HepG2 (cell line): Measurements from ENCODE around the gene CDHR5. TPM values are rescaled to one million over a fixed set of nuclear protein-coding genes. Genes with fewer than 3 reads are reported as not detected.

Experiments used
- ATAC-seq: fragments of 200-7000 bp; cut with Tn5 transposase; 3 replicates; pipeline ENCODE4 v1.9.1; 2020; ENCODE audit warnings: mild to moderate bottlenecking, moderate library complexity
- BruUV-seq: library from RNA; stranded (reverse); fragments of 400-500 nt; replicated peaks from 2 replicates; lab custom pipeline; 2021; lab: Mats Ljungman, UMichigan
- CTCF ChIA-PET: fragments of 300-600 bp; formaldehyde crosslinking; extraction: SDS; loops from one replicate; lab custom pipeline; 2021; ENCODE audit warnings: low total read pairs, inconsistent platforms, low intra/inter-chr PET ratio; lab: Yijun Ruan, JAX
- POLR2A ChIA-PET: fragments of 350-600 bp; sonication (Branson Sonifier 250); formaldehyde crosslinking; loops from one replicate; lab custom pipeline; 2020; ENCODE audit warnings: antibody characterized with exemption, inconsistent platforms; lab: Yijun Ruan, JAX
- DNase-seq: peaks from one replicate; pipeline ENCODE4 v3.0.0-alpha.2; 2015; ENCODE audit warnings: low spot score
- FAIRE-seq: peaks from 3 replicates; lab custom pipeline; 2011; peaks lifted over from hg19 to GRCh38; lab: Jason Lieb, UNC
- H2AFZ ChIP-seq: one replicate; pipeline ENCODE4 v1.6.1; 2011; ENCODE audit warnings: low read length, inconsistent platforms
- H3K27ac ChIP-seq: fragments of 300-600 bp; 3 replicates; pipeline ENCODE4 v1.8.0; 2011; ENCODE audit warnings: mixed run types, mild to moderate bottlenecking, mixed read lengths, low read length, inconsistent platforms; ENCODE audit not compliant: insufficient read depth; ENCODE audit errors: extremely low read length
- H3K27me3 ChIP-seq, 2 experiments: fragments of 200-600 bp in 1 of 2; 2 replicates in 1 of 2; 3 replicates in 1 of 2; pipeline versions ENCODE4 v1.6.0 to v1.8.0; 2011; ENCODE audit warnings: low read length in 2 of 2, mild to moderate bottlenecking in 2 of 2, moderate library complexity in 2 of 2, inconsistent platforms in 1 of 2; ENCODE audit not compliant: insufficient read depth in 2 of 2, control insufficient read depth in 1 of 2
- H3K36me3 ChIP-seq, 2 experiments: fragments of 200-600 bp in 1 of 2; replicated peaks in 1 of 2; 2 replicates in 1 of 2; 3 replicates in 1 of 2; pipeline versions ENCODE4 v1.5.1 to v1.8.0; 2011; ENCODE audit warnings: low read length in 2 of 2, inconsistent platforms in 1 of 2; ENCODE audit not compliant: insufficient read depth in 2 of 2, control insufficient read depth in 1 of 2
- H3K4me1 ChIP-seq: 2 replicates; pipeline ENCODE4 v1.5.1; 2012; ENCODE audit warnings: low read length, inconsistent platforms; ENCODE audit not compliant: insufficient read depth
- H3K4me2 ChIP-seq: 2 replicates; pipeline ENCODE4 v1.6.0; 2011; ENCODE audit warnings: low read depth, low read length, inconsistent platforms
- H3K4me3 ChIP-seq, 3 experiments: fragments of 200-600 bp in 1 of 3; sonication (generic), shearing (Covaris generic) in 1 of 3; replicated peaks in 1 of 3; 2 replicates each; pipeline ENCODE4 v1.5.1; 2011 to 2016; ENCODE audit warnings: low read length in 3 of 3, inconsistent platforms in 2 of 3, low read depth in 2 of 3, mild to moderate bottlenecking in 2 of 3, control low read depth in 1 of 3, mixed read lengths in 1 of 3; ENCODE audit not compliant: insufficient read depth in 1 of 3
- H3K79me2 ChIP-seq: one replicate; pipeline ENCODE4 v1.6.1; 2011; ENCODE audit warnings: low read length, inconsistent platforms; ENCODE audit not compliant: insufficient read depth
- H3K9ac ChIP-seq: 2 replicates; pipeline ENCODE4 v1.6.0; 2011; ENCODE audit warnings: mild to moderate bottlenecking, low read depth, low read length, inconsistent platforms; ENCODE audit not compliant: insufficient read depth
- H3K9me3 ChIP-seq: 2 replicates; pipeline ENCODE4 v1.5.1; 2012; ENCODE audit warnings: mild to moderate bottlenecking, low read length
- H4K20me1 ChIP-seq: 2 replicates; pipeline ENCODE4 v1.6.0; 2011; ENCODE audit warnings: inconsistent platforms, mild to moderate bottlenecking, low read length, moderate library complexity; ENCODE audit not compliant: insufficient read depth
- AGO2 ChIP-seq: fragments of 200-400 bp; formaldehyde crosslinking; optimal IDR thresholded peaks from 2 replicates; pipeline ENCODE3; 2017; ENCODE audit warnings: mild to moderate bottlenecking, low read depth, low read length, moderate library complexity
- DPF2 ChIP-seq: sonication (generic); formaldehyde crosslinking; IDR thresholded peaks from 2 replicates; pipeline ENCODE4 v1.4.0; 2020; ENCODE audit warnings: mild to moderate bottlenecking, low read depth, missing genetic modification reagents, borderline replicate concordance
- HES4 ChIP-seq: sonication (generic); formaldehyde crosslinking; IDR thresholded peaks from 2 replicates; pipeline ENCODE4 v1.9.0; 2021; ENCODE audit warnings: mild to moderate bottlenecking, missing genetic modification reagents, borderline replicate concordance
- POLR2G ChIP-seq: fragments of 200-400 bp; formaldehyde crosslinking; IDR thresholded peaks from 2 replicates; pipeline ENCODE4 v1.6.1; 2018; ENCODE audit warnings: mild to moderate bottlenecking, low read depth, low read length, moderate library complexity
- PPARG ChIP-seq: conservative IDR thresholded peaks from 2 replicates; pipeline ENCODE4 v1.6.1; 2016; ENCODE audit warnings: missing biosample characterization, missing genetic modification reagents
- SMC3 ChIP-seq: IDR thresholded peaks from 2 replicates; pipeline ENCODE4 v1.6.1; 2011; ENCODE audit warnings: low read length, improper control_type of control experiment
- ZC3H4 ChIP-seq: sonication (generic); formaldehyde crosslinking; IDR thresholded peaks from 2 replicates; pipeline ENCODE4 v1.4.0; 2020; ENCODE audit warnings: missing genetic modification reagents, borderline replicate concordance
- ZNF792 ChIP-seq: IDR thresholded peaks from 2 replicates; pipeline ENCODE4 v1.6.1; 2016
- ZSCAN9 ChIP-seq: IDR thresholded peaks from 2 replicates; pipeline ENCODE4 v1.6.1; 2016; ENCODE audit warnings: borderline replicate concordance
- WGBS: methylation state at CpG from one replicate; pipeline ENCODE4 v1.1.6; 2017; ENCODE audit warnings: low lambda C conversion rate; 5-methylcytosine and 5-hydroxymethylcytosine counted together
- in situ Hi-C: cut with HindIII; loops from 2 replicates; pipeline ENCODE4 v1.10.0; 2017; ENCODE audit warnings: low pct_unique_long_range_greater_than_20kb; ENCODE audit not compliant: extremely low pct_ligation_motif_present
- intact Hi-C: fragments of 100-400 bp; cut with micrococcal nuclease; formaldehyde crosslinking; loops from one replicate; pipeline ENCODE4 v1.10.0; 2022; ENCODE audit not compliant: unreplicated experiment
- polyA plus RNA-seq, 8 experiments: library from polyadenylated mRNA; depleted of rRNA in 3 of 8; stranded (reverse) in 7 of 8; unstranded in 1 of 8; fragments of >200 nt; fragmentation: Illumina TruSeq in 4 of 8; extraction: Trizol in 4 of 8; gene quantifications; 2 replicates each; pipeline versions ENCODE4 v1.2.1 to v1.2.3, GENCODE V29; 2011 to 2016; ENCODE audit warnings: low read depth in 4 of 8, missing spikeins in 1 of 8, mixed read lengths in 1 of 8; ENCODE audit not compliant: insufficient read depth in 1 of 8
- total RNA-seq, 5 experiments: library from RNA; depleted of rRNA; stranded (reverse); fragments of >200 nt; fragmentation: Illumina TruSeq; extraction: Trizol; gene quantifications; 2 replicates each; pipeline ENCODE4 v1.2.3, GENCODE V29; 2016; ENCODE audit warnings: low read depth in 1 of 5
- TF ChIP-seq, protein P1 (sequence below): sonication (generic); formaldehyde crosslinking; IDR thresholded peaks from 2 replicates; pipeline ENCODE4 v1.5.0; 2020; ENCODE audit warnings: mild to moderate bottlenecking, missing genetic modification reagents, borderline replicate concordance

The CDHR5 gene
- total and polyA plus RNA-seq, 2 of the 13 experiments (the other 11 are each of a cell fraction or from before 2014, with no cell fraction given): 0.46 to 0.71 TPM

DNA sequence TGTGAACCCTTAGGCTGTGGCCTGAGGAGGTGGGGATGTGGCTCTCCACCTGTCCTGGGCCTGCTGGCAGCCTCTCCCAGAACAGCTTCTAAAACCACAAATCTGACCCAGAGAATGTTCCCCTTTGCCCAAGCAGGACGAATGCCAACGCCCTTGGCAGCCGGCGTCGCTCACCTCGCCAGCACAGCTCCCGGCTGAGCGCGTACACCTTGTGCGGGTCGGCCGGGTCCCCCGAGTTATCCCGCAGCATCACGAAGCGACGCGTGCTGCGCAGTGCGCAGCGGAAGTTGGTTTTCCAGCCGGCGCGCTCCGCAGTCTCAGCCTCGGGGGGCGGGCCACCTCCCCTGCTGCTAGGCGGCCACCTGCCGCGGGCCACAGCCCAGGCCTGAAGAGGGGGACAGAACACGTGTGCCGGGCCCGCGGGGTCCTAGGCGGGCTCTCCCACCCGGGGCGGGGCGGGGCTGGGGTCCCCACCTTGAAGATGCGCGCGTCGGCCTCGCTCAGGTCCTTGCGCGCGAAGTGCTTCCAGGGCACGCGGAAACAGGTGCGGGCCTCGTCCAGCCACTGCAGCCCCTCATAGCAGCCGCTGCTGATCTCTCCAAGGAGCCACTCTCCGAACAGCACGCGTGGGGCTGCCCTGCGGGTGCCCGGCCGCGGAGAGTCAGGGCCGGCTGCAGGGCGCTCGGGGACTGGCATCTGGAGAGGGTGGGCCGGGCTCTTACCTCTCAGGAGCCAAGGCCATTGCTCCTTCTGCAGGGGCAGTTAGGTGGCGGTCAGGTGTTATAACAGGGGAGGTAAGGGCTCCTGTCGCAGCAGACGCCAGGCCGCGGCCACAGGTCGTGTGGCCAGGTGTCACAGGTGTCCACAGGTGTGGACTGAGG lies 9.9 kb downstream of the CDHR5 start (continued):
- TF ChIP-seq DPF2 (no peak), ZC3H4 (CRISPR knock-in tag) (no peak), POLR2G (0 out of 2 replicates have a peak, but pooled peaks have one; percentile 32), AGO2 (peak; percentile 82), HES4 (no peak), SMC3 (no peak), ZNF792 (CRISPR knock-in tag) (no peak), ZSCAN9 (CRISPR knock-in tag) (no peak)
- TF ChIP-seq, protein P1, sequence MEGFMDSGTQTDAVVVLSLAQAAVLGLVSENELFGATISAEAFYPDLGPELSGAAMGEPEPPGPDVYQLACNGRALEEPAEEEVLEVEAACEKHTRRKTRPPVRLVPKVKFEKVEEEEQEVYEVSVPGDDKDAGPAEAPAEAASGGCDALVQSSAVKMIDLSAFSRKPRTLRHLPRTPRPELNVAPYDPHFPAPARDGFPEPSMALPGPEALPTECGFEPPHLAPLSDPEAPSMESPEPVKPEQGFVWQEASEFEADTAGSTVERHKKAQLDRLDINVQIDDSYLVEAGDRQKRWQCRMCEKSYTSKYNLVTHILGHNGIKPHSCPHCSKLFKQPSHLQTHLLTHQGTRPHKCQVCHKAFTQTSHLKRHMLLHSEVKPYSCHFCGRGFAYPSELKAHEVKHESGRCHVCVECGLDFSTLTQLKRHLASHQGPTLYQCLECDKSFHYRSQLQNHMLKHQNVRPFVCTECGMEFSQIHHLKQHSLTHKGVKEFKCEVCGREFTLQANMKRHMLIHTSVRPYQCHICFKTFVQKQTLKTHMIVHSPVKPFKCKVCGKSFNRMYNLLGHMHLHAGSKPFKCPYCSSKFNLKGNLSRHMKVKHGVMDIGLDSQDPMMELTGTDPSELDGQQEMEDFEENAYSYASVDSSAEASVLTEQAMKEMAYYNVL: no peak

DNA sequence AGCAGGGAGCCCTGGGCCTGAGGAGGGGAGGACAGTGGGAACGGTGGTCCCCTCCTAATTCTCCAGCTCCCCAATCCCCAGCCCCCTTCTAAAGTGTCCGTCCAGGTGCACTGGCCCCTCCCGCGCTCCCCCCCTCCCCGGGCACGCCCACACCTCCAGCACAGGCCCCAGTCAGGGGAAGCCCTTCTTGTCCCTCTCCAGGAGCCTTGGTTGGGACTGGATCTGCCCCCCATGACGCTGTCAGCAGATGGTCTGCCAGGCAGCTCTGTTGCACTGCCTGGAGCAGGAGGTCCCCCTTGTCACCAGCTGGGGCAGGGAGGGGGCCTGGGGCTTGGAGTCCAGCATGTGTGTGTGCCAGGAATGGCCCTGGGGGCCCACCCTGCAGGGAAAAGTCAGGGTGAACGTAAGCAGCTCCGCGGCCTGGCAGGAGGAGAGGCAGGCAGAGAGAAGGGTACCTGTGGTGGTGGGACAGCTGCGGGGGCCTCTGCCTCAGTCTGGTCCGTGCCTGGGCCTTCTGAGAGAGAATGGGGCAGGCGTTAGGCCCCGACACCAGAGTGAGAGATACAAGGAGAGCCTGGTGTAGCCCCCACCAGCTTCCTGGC lies 10.6 kb downstream of the CDHR5 start:
- Histone ChIP-seq H2AFZ (no peak overlapping the region), H3K9me3 (no peaks in the 10 kb centered on the region), H3K9ac (no peak overlapping the region), H3K4me2 (no peak overlapping the region), H3K36me3 (peaks cover 31 to 53% of the 10 kb centered on the region in 2 experiments; a peak in 4 of 5 replicates), H3K27me3 (no peaks in the 10 kb centered on the region), H3K4me3 (no peak overlapping the region), H4K20me1 (peaks cover 3% of the 10 kb centered on the region; the same call in 1 of the 2 replicates), H3K79me2 (no peaks in the 10 kb centered on the region), H3K4me1 (no peaks in the 10 kb centered on the region), H3K27ac (no peak overlapping the region)
- ATAC-seq (no peak; the same call in 2 of the 3 replicates), DNase-seq (no peak), FAIRE-seq (no peak)
- intact Hi-C loops (loop anchor here (10.0 kb wide), 1 partner anchor 59 kb away; no protein-coding TSS in a partner anchor), in situ Hi-C loops (no loop called here)
- POLR2A ChIA-PET: interaction anchor here (1.0 kb wide), 1 partner anchor 9 kb away, joined by 3 read pairs; no protein-coding TSS in a partner anchor
- BruUV-seq: no TSS peak
- CTCF ChIA-PET: no interaction called here
- WGBS: 96% methylated on average over 14 of the region's 14 CpGs
- TF ChIP-seq PPARG: no peak
